ENCODE data around the gene TEX264. TPM values are rescaled to one million over a fixed set of nuclear protein-coding genes. Genes with fewer than 3 reads are reported as not detected.
A peak's percentile ranks its signal among the peaks of the same experiment; 100 is the strongest.

The TEX264 gene
- total RNA-seq, 4 donors from 2014 or later: 40.2 to 82.1 (median 62.9) TPM

DNA sequence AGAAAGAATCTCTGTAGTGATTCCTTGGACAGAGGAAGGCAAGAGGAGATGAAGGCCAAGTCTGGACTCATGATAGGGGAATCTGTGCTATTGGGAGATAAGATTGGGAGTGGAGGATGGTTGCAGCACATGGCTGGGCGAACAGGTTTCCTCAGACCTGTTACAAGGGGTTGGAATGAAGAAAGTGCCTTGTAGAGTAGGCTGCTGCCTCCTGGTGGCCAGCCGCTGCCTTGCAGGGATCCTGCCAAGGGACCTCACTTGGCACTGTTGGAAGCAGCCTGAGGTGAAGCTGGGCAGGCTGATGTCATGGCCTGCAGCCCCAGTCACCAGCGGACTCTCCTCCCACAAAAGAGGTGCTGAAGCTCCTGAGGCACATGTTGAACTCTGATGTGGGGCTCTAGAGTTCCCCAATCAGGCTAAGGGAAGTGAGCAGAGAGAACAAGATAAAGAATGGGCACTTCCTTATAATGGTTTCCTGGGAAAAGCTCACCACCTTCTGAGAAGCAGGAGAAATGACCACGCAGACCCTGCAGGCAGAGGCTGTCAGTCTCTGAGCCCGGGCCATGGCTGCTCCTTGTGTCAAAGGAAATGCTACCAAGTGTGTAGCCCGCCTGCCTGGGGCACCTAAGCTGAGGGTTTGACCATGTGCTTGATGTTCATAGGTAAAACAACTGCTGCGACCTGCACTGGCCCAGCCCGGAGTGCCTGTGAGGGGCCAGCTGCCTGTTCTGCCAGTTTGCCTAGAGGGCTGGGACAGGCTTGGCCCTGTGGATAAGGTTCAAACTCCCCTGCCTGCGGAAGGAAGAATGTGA is 1.6 kb upstream of the TEX264 start:
- DNase-seq (ENCODE audit: low spot score): peak; percentile 95
- TF ChIP-seq, protein P1, sequence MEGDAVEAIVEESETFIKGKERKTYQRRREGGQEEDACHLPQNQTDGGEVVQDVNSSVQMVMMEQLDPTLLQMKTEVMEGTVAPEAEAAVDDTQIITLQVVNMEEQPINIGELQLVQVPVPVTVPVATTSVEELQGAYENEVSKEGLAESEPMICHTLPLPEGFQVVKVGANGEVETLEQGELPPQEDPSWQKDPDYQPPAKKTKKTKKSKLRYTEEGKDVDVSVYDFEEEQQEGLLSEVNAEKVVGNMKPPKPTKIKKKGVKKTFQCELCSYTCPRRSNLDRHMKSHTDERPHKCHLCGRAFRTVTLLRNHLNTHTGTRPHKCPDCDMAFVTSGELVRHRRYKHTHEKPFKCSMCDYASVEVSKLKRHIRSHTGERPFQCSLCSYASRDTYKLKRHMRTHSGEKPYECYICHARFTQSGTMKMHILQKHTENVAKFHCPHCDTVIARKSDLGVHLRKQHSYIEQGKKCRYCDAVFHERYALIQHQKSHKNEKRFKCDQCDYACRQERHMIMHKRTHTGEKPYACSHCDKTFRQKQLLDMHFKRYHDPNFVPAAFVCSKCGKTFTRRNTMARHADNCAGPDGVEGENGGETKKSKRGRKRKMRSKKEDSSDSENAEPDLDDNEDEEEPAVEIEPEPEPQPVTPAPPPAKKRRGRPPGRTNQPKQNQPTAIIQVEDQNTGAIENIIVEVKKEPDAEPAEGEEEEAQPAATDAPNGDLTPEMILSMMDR (IDR thresholded peaks at IDR 0.05): peak in 2 of 3 donors; percentile 55 to 81
- peak; percentile 72 for ATAC-seq (ENCODE audit: low FRiP score)

DNA sequence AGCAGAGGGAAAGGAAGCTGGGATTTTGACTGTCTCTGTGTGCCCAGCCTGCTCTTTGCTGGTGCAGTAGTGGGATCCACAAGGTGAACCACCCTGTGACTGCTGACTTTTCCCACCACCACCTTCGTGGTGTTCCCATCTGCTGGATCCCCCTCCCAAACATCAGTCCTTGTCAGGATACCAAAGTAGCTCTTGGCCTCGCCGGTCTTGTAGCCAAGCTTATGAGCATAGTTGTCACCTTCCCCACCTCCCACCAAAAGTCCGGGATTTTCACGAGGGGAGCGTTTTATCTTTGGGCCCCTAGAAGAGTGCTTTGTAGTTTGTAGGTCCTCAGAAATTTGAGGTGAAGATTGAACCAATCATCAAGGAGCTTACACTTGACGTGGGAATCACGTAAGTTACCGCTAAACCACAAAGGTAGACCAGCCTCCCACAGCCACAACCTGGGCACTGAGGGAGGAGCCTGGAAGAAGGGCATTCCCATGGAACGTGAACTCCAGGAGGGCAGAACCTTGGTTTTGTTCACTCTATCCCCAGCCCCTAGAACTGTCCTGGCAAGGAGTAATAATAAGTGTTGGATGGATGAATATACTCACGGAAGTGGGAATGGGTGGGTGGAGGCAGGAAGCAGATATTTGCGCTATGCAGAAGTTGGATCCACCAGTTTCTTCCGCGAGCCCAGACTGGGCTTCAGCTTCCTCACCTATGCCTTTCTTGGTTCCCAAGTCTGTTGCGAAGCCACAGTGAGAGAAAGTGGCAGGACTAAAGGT is 814 bp upstream of the TEX264 start:
- no peak for ATAC-seq (ENCODE audit: low FRiP score)
- DNase-seq (ENCODE audit: low spot score): peak; percentile 19
- TF ChIP-seq, protein P1 (IDR thresholded peaks at IDR 0.05): no peak

DNA sequence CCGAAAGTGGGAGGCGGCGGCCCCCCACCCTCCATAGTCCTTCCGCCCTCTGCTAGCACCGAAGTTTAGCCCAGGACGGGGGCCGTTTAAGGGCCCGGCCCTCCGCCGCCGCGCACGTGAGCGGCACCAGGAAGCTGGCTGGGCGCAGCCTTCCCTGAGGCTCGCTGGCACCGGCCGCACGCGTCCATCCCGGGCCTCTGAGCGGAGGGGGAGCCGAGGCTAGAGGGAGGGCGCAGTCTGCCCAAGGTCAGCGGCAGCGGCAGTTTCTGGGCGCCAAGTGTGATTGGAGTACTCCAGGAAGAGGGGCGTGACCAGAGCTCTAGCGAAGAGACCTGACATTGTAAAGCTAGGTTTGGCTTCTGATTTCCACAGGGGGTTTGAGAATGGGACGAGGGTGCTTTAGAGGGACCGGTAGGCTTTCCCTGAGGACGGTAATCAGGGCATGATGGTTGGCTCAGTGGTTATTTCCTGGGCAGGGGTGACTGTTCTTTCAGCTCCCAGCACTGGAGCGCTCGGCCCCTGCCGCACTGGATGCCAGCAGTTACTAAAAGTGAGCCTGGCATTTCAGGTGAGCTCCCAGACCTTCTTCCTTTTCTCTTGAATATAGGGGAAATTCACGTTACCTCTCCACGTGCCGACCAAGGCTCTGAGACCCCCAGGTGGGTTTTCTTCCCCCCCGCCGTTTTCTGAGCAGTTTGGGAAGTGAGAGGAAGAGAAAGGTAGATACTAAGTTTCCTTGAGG is 853 bp downstream of the TEX264 start:
- TF ChIP-seq, protein P1 (IDR thresholded peaks at IDR 0.05): no peak
- peak; percentile 51 for ATAC-seq (ENCODE audit: low FRiP score)

DNA sequence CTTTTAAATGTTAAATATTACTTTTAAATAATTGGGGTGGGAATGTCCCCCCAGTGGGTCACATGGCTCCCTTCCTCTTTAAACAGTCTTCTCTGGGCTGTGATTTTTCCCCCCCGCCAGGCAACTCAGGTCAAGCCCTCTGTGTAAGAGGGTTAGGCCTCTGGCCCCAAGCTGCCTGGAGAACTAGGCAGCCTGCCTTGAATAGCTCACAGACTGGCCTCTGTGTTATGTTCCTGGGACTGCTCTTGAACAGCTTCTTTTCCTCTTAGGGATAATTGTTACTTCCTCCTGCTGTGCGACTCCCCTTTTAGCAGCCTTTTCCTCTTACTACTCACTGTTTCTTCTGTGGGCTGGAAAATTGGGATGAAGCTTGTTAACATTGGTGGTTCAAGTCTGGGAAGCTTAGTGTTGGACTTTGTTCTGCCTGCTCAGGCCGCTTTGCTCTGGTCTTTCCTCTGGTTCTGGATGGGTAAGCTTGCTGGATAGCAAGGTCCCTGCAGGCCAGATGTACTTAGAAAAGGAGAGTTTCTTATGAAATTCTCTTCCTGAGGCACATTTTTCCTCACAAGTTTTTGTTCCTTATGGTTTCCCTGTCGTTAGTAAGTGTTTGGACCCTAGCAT is 2.2 kb downstream of the TEX264 start:
- DNase-seq (ENCODE audit: low spot score) (peak; percentile 8), ATAC-seq (ENCODE audit: low FRiP score) (no peak)
- TF ChIP-seq, protein P1 (IDR thresholded peaks at IDR 0.05): no peak

More for the DNA sequence above, 853 bp downstream of the TEX264 start:
- DNase-seq (ENCODE audit: low spot score): no peak

DNA sequence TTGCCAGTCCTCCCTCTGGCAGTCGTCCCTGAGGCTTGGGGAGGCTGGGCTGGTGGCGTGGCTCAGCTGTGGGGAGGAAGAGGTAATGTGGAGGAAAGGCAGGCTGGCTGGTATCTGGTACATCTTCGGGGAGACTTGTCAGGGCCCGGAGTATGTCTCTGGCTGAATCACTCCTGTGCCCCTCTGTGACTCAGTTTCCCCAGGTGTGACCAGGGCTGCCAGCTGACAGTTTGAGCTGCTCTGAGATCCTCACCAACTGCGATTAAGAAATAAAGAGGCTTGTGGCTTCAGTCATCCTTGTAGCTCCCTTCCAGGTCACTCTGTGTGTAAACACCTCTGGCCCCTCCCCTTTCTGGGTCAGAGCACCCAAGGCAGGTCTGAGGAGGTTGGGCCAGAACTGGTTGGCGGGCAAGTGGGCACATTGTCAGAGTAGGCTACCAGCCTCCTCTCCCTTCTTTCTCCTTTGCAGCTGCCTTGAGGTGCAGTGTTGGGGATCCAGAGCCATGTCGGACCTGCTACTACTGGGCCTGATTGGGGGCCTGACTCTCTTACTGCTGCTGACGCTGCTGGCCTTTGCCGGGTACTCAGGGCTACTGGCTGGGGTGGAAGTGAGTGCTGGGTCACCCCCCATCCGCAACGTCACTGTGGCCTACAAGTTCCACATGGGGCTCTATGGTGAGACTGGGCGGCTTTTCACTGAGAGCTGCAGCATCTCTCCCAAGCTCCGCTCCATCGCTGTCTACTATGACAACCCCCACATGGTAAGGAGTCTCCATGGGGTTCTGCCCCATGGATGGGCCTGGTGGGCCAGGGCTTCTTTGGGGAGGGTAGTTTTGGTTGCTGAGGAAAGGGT is 3.0 kb downstream of the TEX264 start:
- TF ChIP-seq, protein P1 (IDR thresholded peaks at IDR 0.05): no peak
- DNase-seq (ENCODE audit: low spot score) (peak; percentile 19), ATAC-seq (ENCODE audit: low FRiP score) (no peak)

DNA sequence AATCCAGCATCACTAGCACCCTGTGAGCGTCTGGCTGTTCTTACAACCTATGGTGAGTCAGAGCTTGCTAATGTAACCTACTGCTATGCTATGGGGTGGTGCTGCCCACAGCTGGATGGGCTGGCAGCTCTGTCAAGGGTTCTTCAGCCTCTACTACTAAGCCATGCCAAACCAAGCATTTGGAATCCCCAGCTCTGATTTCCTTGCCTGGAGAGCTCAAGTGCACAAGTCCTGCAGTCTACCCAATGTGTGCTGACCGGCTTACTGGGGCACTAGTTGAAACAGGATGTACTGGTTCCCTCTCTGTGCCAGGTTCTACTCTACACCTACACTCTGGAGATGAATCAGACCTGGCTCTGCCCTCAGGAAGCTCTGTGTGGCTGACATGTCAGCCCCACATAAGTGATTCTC is 4.2 kb downstream of the TEX264 start:
- TF ChIP-seq, protein P1 (IDR thresholded peaks at IDR 0.05): no peak
- DNase-seq (ENCODE audit: low spot score) (peak; percentile 12), ATAC-seq (ENCODE audit: low FRiP score) (no peak)
